OCI-LY1 (cell line): ENCODE data around the gene SZRD1.

Source experiments
- H2AFZ ChIP-seq: fragments of 200-600 bp; sonication (generic), shearing (Covaris generic); 2 replicates; pipeline ENCODE4 v1.6.0; 2014; ENCODE audit warnings: antibody characterized with exemption, mild to moderate bottlenecking, low read length
- H3F3A ChIP-seq: fragments of 200-600 bp; sonication (generic), shearing (Covaris generic); 2 replicates; pipeline ENCODE4 v1.6.0; 2014; ENCODE audit warnings: mild to moderate bottlenecking, antibody characterized with exemption, low read length, moderate library complexity; ENCODE audit not compliant: insufficient read depth
- H3K27ac ChIP-seq: fragments of 200-600 bp; sonication (generic); 2 replicates; pipeline ENCODE4 v1.5.1; 2014; ENCODE audit warnings: low read length, mixed run types, mild to moderate bottlenecking, low read depth; ENCODE audit not compliant: poor library complexity, severe bottlenecking
- H3K27me3 ChIP-seq: fragments of 200-600 bp; sonication (generic); 2 replicates; pipeline ENCODE4 v1.6.0; 2014; ENCODE audit warnings: antibody characterized with exemption, mild to moderate bottlenecking, low read length, moderate library complexity; ENCODE audit not compliant: insufficient read depth
- H3K36me3 ChIP-seq: fragments of 200-600 bp; sonication (generic); 2 replicates; pipeline ENCODE4 v1.6.1; 2014; ENCODE audit warnings: mild to moderate bottlenecking, antibody characterized with exemption, low read length, moderate library complexity, mixed read lengths; ENCODE audit not compliant: insufficient read depth
- H3K4me1 ChIP-seq: fragments of 200-600 bp; sonication (generic); 2 replicates; pipeline ENCODE4 v1.5.1; 2014; ENCODE audit warnings: mild to moderate bottlenecking, low read length, moderate library complexity; ENCODE audit not compliant: insufficient read depth, severe bottlenecking
- H3K4me2 ChIP-seq: fragments of 200-600 bp; sonication (generic), shearing (Covaris generic); 2 replicates; pipeline ENCODE4 v1.6.1; 2014; ENCODE audit warnings: low read length
- H3K4me3 ChIP-seq: fragments of 200-600 bp; sonication (generic); 2 replicates; pipeline ENCODE4 v1.5.1; 2014; ENCODE audit warnings: low read length, low read depth, mild to moderate bottlenecking, mixed read lengths; ENCODE audit not compliant: poor library complexity, severe bottlenecking
- H3K79me2 ChIP-seq: fragments of 200-600 bp; shearing (Covaris generic); 2 replicates; pipeline ENCODE4 v1.6.1; 2016; ENCODE audit warnings: mixed run types, low read length, mixed read lengths; ENCODE audit not compliant: insufficient read depth
- H3K9ac ChIP-seq: fragments of 200-600 bp; sonication (generic), shearing (Covaris generic); 2 replicates; pipeline ENCODE4 v1.6.1; 2014; ENCODE audit warnings: mild to moderate bottlenecking, low read length, mixed read lengths
- H3K9me2 ChIP-seq: fragments of 200-600 bp; sonication (generic), shearing (Covaris generic); 2 replicates; pipeline ENCODE4 v1.6.1; 2014; ENCODE audit warnings: low read depth, mild to moderate bottlenecking, low read length, mixed read lengths
- H3K9me3 ChIP-seq: fragments of 200-600 bp; shearing (Covaris generic); 2 replicates; pipeline ENCODE4 v1.6.1; 2014; ENCODE audit warnings: low read length, mixed read lengths
- H4K20me1 ChIP-seq: fragments of 200-600 bp; sonication (generic), shearing (Covaris generic); 2 replicates; pipeline ENCODE4 v1.6.0; 2016; ENCODE audit warnings: mild to moderate bottlenecking, low read length; ENCODE audit not compliant: insufficient read depth
- EZH2 ChIP-seq: fragments of 200-600 bp; sonication (generic), shearing (Covaris generic); IDR thresholded peaks from 2 replicates; pipeline ENCODE4 v1.8.0; 2017; ENCODE audit warnings: borderline replicate concordance, mixed run types, mild to moderate bottlenecking, antibody characterized with exemption, low read length, moderate library complexity, mixed read lengths
- TF ChIP-seq, protein P1 (sequence below): fragments of 200-600 bp; sonication (generic), shearing (Covaris generic); IDR thresholded peaks from 2 replicates; pipeline ENCODE4 v1.5.1; 2017; ENCODE audit warnings: mild to moderate bottlenecking, antibody characterized with exemption, low read length, moderate library complexity, mixed read lengths

Gene SZRD1

DNA sequence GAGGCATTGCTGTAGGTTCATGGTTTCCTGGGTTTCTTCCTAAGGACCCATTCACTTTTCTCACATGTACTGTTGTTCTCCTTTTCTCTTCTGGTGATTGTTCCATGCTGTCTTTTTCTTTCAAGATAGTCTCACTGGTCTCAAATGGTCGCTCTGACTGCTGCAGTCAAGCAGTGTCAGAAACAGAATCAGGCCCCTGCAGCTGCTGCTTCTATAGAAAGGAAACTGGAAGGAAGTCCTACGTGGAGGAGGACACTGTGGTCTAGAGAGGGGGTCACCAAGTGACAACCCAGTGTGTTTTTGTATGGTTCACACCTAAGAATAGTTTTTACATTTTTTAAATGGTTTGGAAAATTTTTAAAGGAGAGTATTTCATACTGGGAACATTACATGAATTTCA is 75.9 kb downstream of the SZRD1 start:
- no peak overlapping the region for H3K4me3 ChIP-seq
- no peaks in the 10 kb centered on the region for H3F3A ChIP-seq

DNA sequence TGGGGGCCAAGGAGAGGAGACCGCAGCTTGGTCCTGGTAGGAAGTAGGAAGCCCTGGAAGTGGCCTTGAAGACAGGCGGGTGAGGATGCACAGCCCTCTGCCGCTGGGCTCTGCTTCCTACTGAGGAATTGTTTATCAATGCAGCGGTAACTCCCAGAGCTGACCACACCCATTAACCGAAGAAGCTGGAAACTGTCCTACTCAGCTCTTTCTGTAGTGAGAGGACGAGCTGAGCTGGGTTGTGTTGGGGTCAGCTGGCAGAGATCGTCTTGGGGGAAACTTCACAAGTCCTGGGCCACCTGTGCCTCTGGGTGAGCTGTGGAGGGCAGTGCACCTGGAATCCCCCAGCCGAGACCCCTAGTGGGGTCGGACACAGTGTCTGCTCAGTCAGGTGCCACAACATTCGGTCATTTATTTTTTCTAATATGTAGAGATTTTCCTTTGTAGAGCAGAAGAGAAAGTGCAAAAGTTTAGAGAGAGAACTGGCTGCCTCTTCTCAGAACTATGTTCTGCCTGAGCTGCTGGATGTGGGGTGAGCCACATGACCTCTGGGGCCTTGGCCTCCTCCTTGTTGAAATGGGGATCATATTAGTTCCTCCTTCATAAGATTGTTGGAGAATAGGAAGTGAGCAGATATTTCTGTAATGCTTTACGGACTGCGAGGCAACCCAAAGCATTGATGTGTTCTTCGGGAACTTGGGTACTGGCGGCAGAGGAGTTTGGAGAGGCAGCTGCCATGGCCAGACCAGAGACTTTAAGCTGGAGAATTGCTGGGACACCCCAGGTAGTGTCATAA is 77.1 kb downstream of the SZRD1 start:
- Histone ChIP-seq H3K4me2 (no peak overlapping the region), H3F3A (no peaks in the 10 kb centered on the region), H4K20me1 (no peaks in the 10 kb centered on the region), H2AFZ (no peak overlapping the region), H3K27me3 (no peaks in the 10 kb centered on the region), H3K27ac (no peak overlapping the region), H3K36me3 (peaks cover 45% of the 10 kb centered on the region; the same call in 1 of the 2 replicates), H3K4me1 (peaks cover 28% of the 10 kb centered on the region), H3K79me2 (peaks cover 7% of the 10 kb centered on the region; the same call in 1 of the 2 replicates), H3K9me3 (no peaks in the 10 kb centered on the region), H3K9me2 (no peaks in the 10 kb centered on the region), H3K9ac (no peak overlapping the region), H3K4me3 (no peak overlapping the region)
- no peak for TF ChIP-seq EZH2
- TF ChIP-seq, protein P1, sequence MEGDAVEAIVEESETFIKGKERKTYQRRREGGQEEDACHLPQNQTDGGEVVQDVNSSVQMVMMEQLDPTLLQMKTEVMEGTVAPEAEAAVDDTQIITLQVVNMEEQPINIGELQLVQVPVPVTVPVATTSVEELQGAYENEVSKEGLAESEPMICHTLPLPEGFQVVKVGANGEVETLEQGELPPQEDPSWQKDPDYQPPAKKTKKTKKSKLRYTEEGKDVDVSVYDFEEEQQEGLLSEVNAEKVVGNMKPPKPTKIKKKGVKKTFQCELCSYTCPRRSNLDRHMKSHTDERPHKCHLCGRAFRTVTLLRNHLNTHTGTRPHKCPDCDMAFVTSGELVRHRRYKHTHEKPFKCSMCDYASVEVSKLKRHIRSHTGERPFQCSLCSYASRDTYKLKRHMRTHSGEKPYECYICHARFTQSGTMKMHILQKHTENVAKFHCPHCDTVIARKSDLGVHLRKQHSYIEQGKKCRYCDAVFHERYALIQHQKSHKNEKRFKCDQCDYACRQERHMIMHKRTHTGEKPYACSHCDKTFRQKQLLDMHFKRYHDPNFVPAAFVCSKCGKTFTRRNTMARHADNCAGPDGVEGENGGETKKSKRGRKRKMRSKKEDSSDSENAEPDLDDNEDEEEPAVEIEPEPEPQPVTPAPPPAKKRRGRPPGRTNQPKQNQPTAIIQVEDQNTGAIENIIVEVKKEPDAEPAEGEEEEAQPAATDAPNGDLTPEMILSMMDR, result no peak

More for the DNA sequence above, 75.9 kb downstream of the SZRD1 start:
- Histone ChIP-seq H2AFZ (no peak overlapping the region), H3K9me2 (no peaks in the 10 kb centered on the region), H3K4me2 (no peak overlapping the region), H3K79me2 (peaks cover 7% of the 10 kb centered on the region; the same call in 1 of the 2 replicates), H3K36me3 (peaks cover 33% of the 10 kb centered on the region; the same call in 1 of the 2 replicates), H3K27me3 (no peaks in the 10 kb centered on the region), H4K20me1 (no peaks in the 10 kb centered on the region), H3K9ac (no peak overlapping the region), H3K9me3 (no peaks in the 10 kb centered on the region), H3K4me1 (peaks cover 28% of the 10 kb centered on the region), H3K27ac (no peak overlapping the region)
- no peak for TF ChIP-seq EZH2
- TF ChIP-seq, protein P1, result no peak

DNA sequence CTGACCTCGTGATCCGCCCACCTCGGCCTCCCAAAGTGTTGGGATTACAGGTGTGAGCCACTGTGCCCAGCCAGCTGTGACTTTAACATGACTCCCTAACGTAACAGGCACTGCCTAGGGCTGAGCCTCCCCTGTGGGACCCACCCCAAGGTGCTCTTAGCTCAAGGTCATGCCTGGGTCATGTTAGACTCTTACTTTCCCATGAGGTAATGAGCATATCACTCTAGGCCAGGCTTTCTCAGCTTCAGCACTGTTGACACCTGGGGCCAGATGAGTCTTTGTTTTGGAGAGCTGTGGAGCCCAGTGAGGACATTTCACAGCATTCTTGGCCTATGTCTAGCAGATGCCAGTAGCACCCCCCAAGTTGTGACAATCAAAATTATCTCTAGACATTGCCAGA is 78.0 kb downstream of the SZRD1 start:
- Histone ChIP-seq H3K4me3 (no peak overlapping the region), H3K4me1 (peaks cover 23% of the 10 kb centered on the region), H3K27me3 (no peaks in the 10 kb centered on the region), H3F3A (no peaks in the 10 kb centered on the region), H3K9me2 (no peaks in the 10 kb centered on the region), H3K9ac (no peak overlapping the region), H3K36me3 (peaks cover 54% of the 10 kb centered on the region; the same call in 1 of the 2 replicates), H3K79me2 (peaks cover 7% of the 10 kb centered on the region; the same call in 1 of the 2 replicates), H3K27ac (no peak overlapping the region), H4K20me1 (no peaks in the 10 kb centered on the region), H3K4me2 (no peak overlapping the region), H2AFZ (no peak overlapping the region), H3K9me3 (no peaks in the 10 kb centered on the region)
- TF ChIP-seq, protein P1, result no peak
- no peak for TF ChIP-seq EZH2
